NB4 (cell line): ENCODE data around the gene CLSTN2.

Source experiments
- POLR2A ChIP-seq: IDR thresholded peaks from 2 replicates; pipeline ENCODE4 v1.6.1; 2011; ENCODE audit warnings: mild to moderate bottlenecking; ENCODE audit not compliant: insufficient read length; ENCODE audit errors: extremely low read depth
- TF ChIP-seq, protein P1 (sequence below): IDR thresholded peaks from one replicate; pipeline ENCODE4 v1.5.1; 2012; ENCODE audit warnings: low read depth, low read length

DNA sequence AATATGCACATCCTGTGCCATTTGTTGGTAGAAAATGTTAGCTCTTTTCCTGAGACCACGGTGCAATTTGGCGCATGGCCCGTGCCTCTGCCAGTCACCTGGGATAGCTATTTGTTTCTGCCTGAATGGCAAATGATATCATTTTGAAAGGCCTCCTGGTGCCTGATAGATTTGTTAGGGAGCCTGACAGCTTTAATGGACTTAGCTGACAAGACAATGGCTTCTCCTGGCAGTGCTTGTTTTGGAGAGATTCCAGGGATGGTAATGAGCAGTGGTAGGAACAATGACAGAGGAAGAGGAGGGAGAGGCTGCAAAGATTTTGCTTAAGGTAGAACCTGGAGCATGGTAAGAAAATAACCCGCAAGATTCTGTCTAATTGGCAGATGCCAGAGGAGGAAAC, 268.5 kb downstream of the CLSTN2 start:
- no peak for TF ChIP-seq POLR2A
- TF ChIP-seq, protein P1, sequence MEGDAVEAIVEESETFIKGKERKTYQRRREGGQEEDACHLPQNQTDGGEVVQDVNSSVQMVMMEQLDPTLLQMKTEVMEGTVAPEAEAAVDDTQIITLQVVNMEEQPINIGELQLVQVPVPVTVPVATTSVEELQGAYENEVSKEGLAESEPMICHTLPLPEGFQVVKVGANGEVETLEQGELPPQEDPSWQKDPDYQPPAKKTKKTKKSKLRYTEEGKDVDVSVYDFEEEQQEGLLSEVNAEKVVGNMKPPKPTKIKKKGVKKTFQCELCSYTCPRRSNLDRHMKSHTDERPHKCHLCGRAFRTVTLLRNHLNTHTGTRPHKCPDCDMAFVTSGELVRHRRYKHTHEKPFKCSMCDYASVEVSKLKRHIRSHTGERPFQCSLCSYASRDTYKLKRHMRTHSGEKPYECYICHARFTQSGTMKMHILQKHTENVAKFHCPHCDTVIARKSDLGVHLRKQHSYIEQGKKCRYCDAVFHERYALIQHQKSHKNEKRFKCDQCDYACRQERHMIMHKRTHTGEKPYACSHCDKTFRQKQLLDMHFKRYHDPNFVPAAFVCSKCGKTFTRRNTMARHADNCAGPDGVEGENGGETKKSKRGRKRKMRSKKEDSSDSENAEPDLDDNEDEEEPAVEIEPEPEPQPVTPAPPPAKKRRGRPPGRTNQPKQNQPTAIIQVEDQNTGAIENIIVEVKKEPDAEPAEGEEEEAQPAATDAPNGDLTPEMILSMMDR: no peak
